T-helper 2 cell treated with Interferon-gamma antibody and Interleukin-4, amounts not matched to agents 5 μg/mL and 100 μg/mL, for 36 hours (primary cell): ENCODE data around the gene PTCD2.
"Not testable (repeated sequence)": the region's sequence is repeated elsewhere in the genome, so short reads cannot be mapped to it uniquely, and the experiment has no call there.

Source experiments
- DNase-seq: peaks from one replicate; pipeline ENCODE4 v3.0.0; 2021; ENCODE audit warnings: low spot score
- H3K27ac Mint-ChIP-seq: one replicate; pipeline ENCODE4 v1.8.0; 2021; ENCODE audit warnings: mild to moderate bottlenecking, mixed read lengths
- H3K27me3 Mint-ChIP-seq: one replicate; pipeline ENCODE4 v1.8.0; 2021; ENCODE audit warnings: low read depth, mixed read lengths
- H3K36me3 Mint-ChIP-seq: one replicate; pipeline ENCODE4 v1.8.0; 2021; ENCODE audit warnings: low read depth, mixed read lengths
- H3K4me1 Mint-ChIP-seq: one replicate; pipeline ENCODE4 v1.8.0; 2021; ENCODE audit warnings: low read depth, mixed read lengths
- H3K4me3 Mint-ChIP-seq: one replicate; pipeline ENCODE4 v1.8.0; 2022; ENCODE audit warnings: mild to moderate bottlenecking, moderate library complexity, mixed read lengths
- H3K9me3 Mint-ChIP-seq: one replicate; pipeline ENCODE4 v1.8.0; 2021; ENCODE audit warnings: mixed read lengths

Gene PTCD2

GRCh38 chr5:72305194-72306142 is 14.7 kb upstream of the PTCD2 start:
- no peak overlapping the region for H3K27ac Mint-ChIP-seq
- H3K27me3 Mint-ChIP-seq: no peaks in the 10 kb centered on the region
- H3K9me3 Mint-ChIP-seq: no peaks in the 10 kb centered on the region
- peaks cover 32% of the 10 kb centered on the region for H3K36me3 Mint-ChIP-seq
- H3K4me1 Mint-ChIP-seq: peaks cover 29% of the 10 kb centered on the region
- DNase-seq: no peak
- no peak overlapping the region for H3K4me3 Mint-ChIP-seq

GRCh38 chr5:72307573-72307967 is 12.6 kb upstream of the PTCD2 start:
- no peaks in the 10 kb centered on the region for H3K9me3 Mint-ChIP-seq
- peak overlapping the region; percentile 78 for H3K4me3 Mint-ChIP-seq
- H3K27me3 Mint-ChIP-seq: no peaks in the 10 kb centered on the region
- H3K36me3 Mint-ChIP-seq: peaks cover 39% of the 10 kb centered on the region
- peak overlapping the region; percentile 95 for H3K27ac Mint-ChIP-seq
- DNase-seq: no peak
- H3K4me1 Mint-ChIP-seq: peaks cover 26% of the 10 kb centered on the region

- peak; percentile 98 for DNase-seq
- Mint-ChIP-seq H3K4me3 (peak overlapping the region; percentile 78), H3K36me3 (peaks cover 38% of the 10 kb centered on the region), H3K4me1 (peaks cover 27% of the 10 kb centered on the region), H3K27ac (peak overlapping the region; percentile 95), H3K27me3 (no peaks in the 10 kb centered on the region), H3K9me3 (no peaks in the 10 kb centered on the region)
Measured at GRCh38 chr5:72307968-72308852, 12.0 kb upstream of the PTCD2 start.

GRCh38 chr5:72308853-72309191 is 11.4 kb upstream of the PTCD2 start:
- peaks cover 38% of the 10 kb centered on the region for H3K36me3 Mint-ChIP-seq
- peaks cover 25% of the 10 kb centered on the region for H3K4me1 Mint-ChIP-seq
- H3K27me3 Mint-ChIP-seq: no peaks in the 10 kb centered on the region
- no peaks in the 10 kb centered on the region for H3K9me3 Mint-ChIP-seq
- H3K4me3 Mint-ChIP-seq: peak overlapping the region; percentile 78
- no peak for DNase-seq
- H3K27ac Mint-ChIP-seq: peak overlapping the region; percentile 95

GRCh38 chr5:72313141-72313540 is 7.0 kb upstream of the PTCD2 start:
- peaks cover 38% of the 10 kb centered on the region for H3K36me3 Mint-ChIP-seq

GRCh38 chr5:72314571-72315172 is 5.5 kb upstream of the PTCD2 start:
- Mint-ChIP-seq H3K27me3 (no peaks in the 10 kb centered on the region), H3K9me3 (no peaks in the 10 kb centered on the region), H3K4me3 (peak overlapping the region; percentile 26), H3K4me1 (peaks cover 28% of the 10 kb centered on the region), H3K27ac (peak overlapping the region; percentile 36), H3K36me3 (peaks cover 30% of the 10 kb centered on the region)
- DNase-seq: no peak

More at GRCh38 chr5:72313141-72313540, 7.0 kb upstream of the PTCD2 start:
- H3K27ac Mint-ChIP-seq: no peak overlapping the region
- peaks cover 27% of the 10 kb centered on the region for H3K4me1 Mint-ChIP-seq
- H3K4me3 Mint-ChIP-seq: no peak overlapping the region
- H3K27me3 Mint-ChIP-seq: no peaks in the 10 kb centered on the region
- DNase-seq: no peak
- no peaks in the 10 kb centered on the region for H3K9me3 Mint-ChIP-seq

GRCh38 chr5:72319435-72319975 is 668 bp upstream of the PTCD2 start:
- Mint-ChIP-seq H3K4me3 (peak overlapping the region; percentile 99), H3K36me3 (peaks cover 26% of the 10 kb centered on the region), H3K4me1 (peaks cover 37% of the 10 kb centered on the region), H3K27ac (peak overlapping the region; percentile 92)
- not testable (repeated sequence) for H3K9me3 Mint-ChIP-seq, H3K27me3 Mint-ChIP-seq, DNase-seq

- peaks cover 13% of the 10 kb centered on the region for H3K4me1 Mint-ChIP-seq
- no peak overlapping the region for H3K27ac Mint-ChIP-seq
- no peak for DNase-seq
- no peaks in the 10 kb centered on the region for H3K27me3 Mint-ChIP-seq
- H3K36me3 Mint-ChIP-seq: peaks cover 33% of the 10 kb centered on the region
- H3K4me3 Mint-ChIP-seq: no peak overlapping the region
- no peaks in the 10 kb centered on the region for H3K9me3 Mint-ChIP-seq
Measured at GRCh38 chr5:72324189-72324825, 4.1 kb downstream of the PTCD2 start.

GRCh38 chr5:72325566-72326305 is 5.6 kb downstream of the PTCD2 start:
- no peak overlapping the region for H3K4me3 Mint-ChIP-seq
- no peak overlapping the region for H3K27ac Mint-ChIP-seq
- H3K4me1 Mint-ChIP-seq: peaks cover 10% of the 10 kb centered on the region
- no peaks in the 10 kb centered on the region for H3K27me3 Mint-ChIP-seq
- H3K36me3 Mint-ChIP-seq: peaks cover 40% of the 10 kb centered on the region
- H3K9me3 Mint-ChIP-seq: no peaks in the 10 kb centered on the region
- no peak for DNase-seq

GRCh38 chr5:72326306-72326649 is 6.1 kb downstream of the PTCD2 start:
- no peak overlapping the region for H3K4me3 Mint-ChIP-seq
- H3K27me3 Mint-ChIP-seq: no peaks in the 10 kb centered on the region
- no peaks in the 10 kb centered on the region for H3K9me3 Mint-ChIP-seq
- no peak for DNase-seq
- peaks cover 44% of the 10 kb centered on the region for H3K36me3 Mint-ChIP-seq
- H3K27ac Mint-ChIP-seq: no peak overlapping the region
- H3K4me1 Mint-ChIP-seq: peaks cover 7% of the 10 kb centered on the region

- Mint-ChIP-seq H3K27me3 (no peaks in the 10 kb centered on the region), H3K9me3 (no peaks in the 10 kb centered on the region), H3K4me1 (peaks cover 3% of the 10 kb centered on the region), H3K27ac (no peak overlapping the region), H3K36me3 (peaks cover 44% of the 10 kb centered on the region), H3K4me3 (no peak overlapping the region)
- no peak for DNase-seq
Measured at GRCh38 chr5:72328172-72328571, 8.0 kb downstream of the PTCD2 start.

- no peak overlapping the region for H3K27ac Mint-ChIP-seq
- no peak for DNase-seq
- no peaks in the 10 kb centered on the region for H3K9me3 Mint-ChIP-seq
- H3K36me3 Mint-ChIP-seq: peaks cover 37% of the 10 kb centered on the region
- H3K4me1 Mint-ChIP-seq: no peaks in the 10 kb centered on the region
- no peak overlapping the region for H3K4me3 Mint-ChIP-seq
- no peaks in the 10 kb centered on the region for H3K27me3 Mint-ChIP-seq
Measured at GRCh38 chr5:72330712-72331111, 10.5 kb downstream of the PTCD2 start.

GRCh38 chr5:72337159-72337558 is 17.0 kb downstream of the PTCD2 start:
- Mint-ChIP-seq H3K27ac (no peak overlapping the region), H3K36me3 (peaks cover 22% of the 10 kb centered on the region), H3K27me3 (no peaks in the 10 kb centered on the region), H3K4me3 (no peak overlapping the region), H3K4me1 (no peaks in the 10 kb centered on the region), H3K9me3 (no peaks in the 10 kb centered on the region)
- no peak for DNase-seq
